ENCODE measurements around the gene NFASC. TPM values are rescaled to one million over a fixed set of nuclear protein-coding genes. Genes with fewer than 3 reads are reported as not detected.

NFASC gene
- total and polyA plus RNA-seq, 2 experiments from 2014 or later: 3.9 to 11.7 TPM

GRCh38 chr1:205045146-205045545 lies 174.5 kb downstream of the NFASC start (continued):
- no peak for TF ChIP-seq ZNF462 (CRISPR knock-in tag; IDR thresholded peaks at IDR 0.05)
- no peak for TF ChIP-seq REST (IDR thresholded peaks at IDR 0.05; ENCODE audit: unreplicated experiment)
- TF ChIP-seq, protein P1, sequence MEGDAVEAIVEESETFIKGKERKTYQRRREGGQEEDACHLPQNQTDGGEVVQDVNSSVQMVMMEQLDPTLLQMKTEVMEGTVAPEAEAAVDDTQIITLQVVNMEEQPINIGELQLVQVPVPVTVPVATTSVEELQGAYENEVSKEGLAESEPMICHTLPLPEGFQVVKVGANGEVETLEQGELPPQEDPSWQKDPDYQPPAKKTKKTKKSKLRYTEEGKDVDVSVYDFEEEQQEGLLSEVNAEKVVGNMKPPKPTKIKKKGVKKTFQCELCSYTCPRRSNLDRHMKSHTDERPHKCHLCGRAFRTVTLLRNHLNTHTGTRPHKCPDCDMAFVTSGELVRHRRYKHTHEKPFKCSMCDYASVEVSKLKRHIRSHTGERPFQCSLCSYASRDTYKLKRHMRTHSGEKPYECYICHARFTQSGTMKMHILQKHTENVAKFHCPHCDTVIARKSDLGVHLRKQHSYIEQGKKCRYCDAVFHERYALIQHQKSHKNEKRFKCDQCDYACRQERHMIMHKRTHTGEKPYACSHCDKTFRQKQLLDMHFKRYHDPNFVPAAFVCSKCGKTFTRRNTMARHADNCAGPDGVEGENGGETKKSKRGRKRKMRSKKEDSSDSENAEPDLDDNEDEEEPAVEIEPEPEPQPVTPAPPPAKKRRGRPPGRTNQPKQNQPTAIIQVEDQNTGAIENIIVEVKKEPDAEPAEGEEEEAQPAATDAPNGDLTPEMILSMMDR (conservative IDR thresholded peaks at IDR 0.05; ENCODE audit: low read depth in 2 of 2): no peak
